Breast epithelium (tissue), 4 donors: ENCODE results near the gene SLC12A7. TPM values are rescaled to one million over a fixed set of nuclear protein-coding genes. Genes with fewer than 3 reads are reported as not detected.

ENCODE experiments used
- DNase-seq, 2 donors: peaks; one replicate each; pipeline ENCODE4 v3.0.0-alpha.2; 2019; ENCODE audit warnings: low spot score in 2 of 2
- H3K27ac ChIP-seq, 2 donors: fragments of 200-600 bp; sonication (generic) in 1 of 2; one replicate each; pipeline ENCODE4 v1.5.1; 2016 to 2019; ENCODE audit warnings: mild to moderate bottlenecking in 1 of 2
- H3K27me3 ChIP-seq, 2 donors: fragments of 200-600 bp; sonication (generic) in 1 of 2; one replicate each; pipeline versions ENCODE4 v1.5.1 to v1.6.0; 2017 to 2019; ENCODE audit warnings: control low read depth in 1 of 2, mild to moderate bottlenecking in 1 of 2
- H3K36me3 ChIP-seq: fragments of 200-600 bp; one replicate; pipeline ENCODE4 v1.5.1; 2019
- H3K4me1 ChIP-seq, 2 donors: fragments of 200-600 bp; sonication (generic); one replicate each; pipeline ENCODE4 v1.5.1; 2016 to 2019; ENCODE audit warnings: control low read depth in 1 of 2
- H3K4me3 ChIP-seq, 3 donors: fragments of 200-600 bp; sonication (generic); 1 replicate in 2 of 3; 2 replicates in 1 of 3; pipeline ENCODE4 v1.5.1; 2016 to 2019; ENCODE audit warnings: mild to moderate bottlenecking in 3 of 3, moderate library complexity in 2 of 3
- H3K9me3 ChIP-seq, 2 donors: fragments of 200-600 bp; sonication (generic) in 1 of 2; one replicate each; pipeline ENCODE4 v1.5.1; 2016 to 2019; ENCODE audit warnings: control low read depth in 1 of 2
- CTCF ChIP-seq, 3 donors: fragments of 450-650 bp; IDR thresholded peaks; one replicate each; pipeline ENCODE4 v1.5.1; 2016 to 2017; ENCODE audit warnings: antibody characterized with exemption in 3 of 3, mild to moderate bottlenecking in 3 of 3, moderate library complexity in 3 of 3
- POLR2A ChIP-seq: fragments of 450-650 bp; IDR thresholded peaks from one replicate; pipeline ENCODE4 v1.6.1; 2016; ENCODE audit warnings: antibody characterized with exemption, mild to moderate bottlenecking, moderate library complexity
- POLR2AphosphoS5 ChIP-seq, 3 donors: sonication (generic); formaldehyde crosslinking; IDR thresholded peaks; one replicate each; pipeline ENCODE4 v1.6.1; 2017; ENCODE audit warnings: antibody characterized with exemption in 3 of 3
- intact Hi-C: fragments of 100-400 bp; cut with DNase I; formaldehyde crosslinking; loops from one replicate; pipeline ENCODE4 v1.15.1; 2023; ENCODE audit warnings: low total_unique reads
- total RNA-seq, 3 donors: library from RNA; depleted of rRNA; stranded (reverse); fragments of >200 nt; gene quantifications; one replicate each; pipeline ENCODE4 v1.1.0, GENCODE V29; 2016

The SLC12A7 gene
- total RNA-seq, 3 donors from 2014 or later = 21.4 to 31.5 (median 25.0) TPM

- no peak for DNase-seq
- H3K4me1 ChIP-seq = peaks cover 0 to 5% of the 10 kb centered on the region in 2 donors
- H3K27ac ChIP-seq = peak overlapping the region; percentile 77 to 79
- H3K36me3 ChIP-seq = no peaks in the 10 kb centered on the region
- H3K27me3 ChIP-seq = no peaks in the 10 kb centered on the region
- no peaks in the 10 kb centered on the region for H3K9me3 ChIP-seq
- TF ChIP-seq CTCF (IDR thresholded peaks at IDR 0.05) (no peak), POLR2A (no peak), POLR2AphosphoS5 (IDR thresholded peaks at IDR 0.05) (no peak)
- H3K4me3 ChIP-seq = peak overlapping the region in 1 of 3 donors; percentile 38
- intact Hi-C loops = no loop called here
Observed at GRCh38 chr5:1131191-1131621, 19.3 kb upstream of the SLC12A7 start.

GRCh38 chr5:1130218-1130946 lies 18.5 kb upstream of the SLC12A7 start:
- Histone ChIP-seq H3K9me3 (no peaks in the 10 kb centered on the region), H3K36me3 (no peaks in the 10 kb centered on the region), H3K27me3 (no peaks in the 10 kb centered on the region), H3K4me3 (peak overlapping the region in 1 of 3 donors; percentile 38), H3K4me1 (peaks cover 0 to 5% of the 10 kb centered on the region in 2 donors), H3K27ac (peak overlapping the region; percentile 77 to 79)
- peak; percentile 67 to 82 for DNase-seq
- TF ChIP-seq CTCF (IDR thresholded peaks at IDR 0.05) (peak in 1 of 3 donors; percentile 22), POLR2AphosphoS5 (IDR thresholded peaks at IDR 0.05) (no peak)
- intact Hi-C loops = no loop called here

GRCh38 chr5:1129711-1130055 lies 17.8 kb upstream of the SLC12A7 start:
- Histone ChIP-seq H3K27ac (peak overlapping the region; percentile 77 to 79), H3K4me3 (no peak overlapping the region), H3K27me3 (no peaks in the 10 kb centered on the region), H3K9me3 (no peaks in the 10 kb centered on the region), H3K36me3 (no peaks in the 10 kb centered on the region), H3K4me1 (peaks cover 0 to 5% of the 10 kb centered on the region in 2 donors)
- intact Hi-C loops = no loop called here
- no peak for TF ChIP-seq POLR2AphosphoS5 (IDR thresholded peaks at IDR 0.05)
- no peak for TF ChIP-seq CTCF (IDR thresholded peaks at IDR 0.05)
- TF ChIP-seq POLR2A = no peak
- no peak for DNase-seq

GRCh38 chr5:1128977-1129710 lies 17.3 kb upstream of the SLC12A7 start:
- Histone ChIP-seq H3K27ac (peak overlapping the region; percentile 77 to 79), H3K4me3 (no peak overlapping the region)

More at GRCh38 chr5:1128977-1129710, 17.3 kb upstream of the SLC12A7 start:
- H3K4me1 ChIP-seq = peaks cover 0 to 5% of the 10 kb centered on the region in 2 donors
- TF ChIP-seq POLR2A = no peak
- no peak for TF ChIP-seq CTCF (IDR thresholded peaks at IDR 0.05)
- TF ChIP-seq POLR2AphosphoS5 (IDR thresholded peaks at IDR 0.05) = no peak
- no peaks in the 10 kb centered on the region for H3K9me3 ChIP-seq
- intact Hi-C loops = no loop called here
- H3K36me3 ChIP-seq = no peaks in the 10 kb centered on the region
- no peaks in the 10 kb centered on the region for H3K27me3 ChIP-seq
- no peak for DNase-seq
